KOPT-K1 (cell line): ENCODE data around the gene CLEC2A.
"Not testable (repeated sequence)": the region's sequence is repeated elsewhere in the genome, so short reads cannot be mapped to it uniquely, and the experiment has no call there.

Source experiments
- H3K27ac ChIP-seq: fragments of 200-600 bp; sonication (generic); 2 replicates; pipeline ENCODE4 v1.5.1; 2016; ENCODE audit warnings: antibody characterized with exemption, mild to moderate bottlenecking, low read depth, low read length; ENCODE audit not compliant: poor library complexity, severe bottlenecking
- H3K36me3 ChIP-seq: fragments of 200-600 bp; sonication (generic); 2 replicates; pipeline ENCODE4 v1.5.1; 2017; ENCODE audit warnings: antibody characterized with exemption, mild to moderate bottlenecking, low read length, moderate library complexity; ENCODE audit not compliant: insufficient read depth
- H3K9me3 ChIP-seq: fragments of 200-600 bp; sonication (generic); 2 replicates; pipeline ENCODE4 v1.5.1; 2017; ENCODE audit warnings: antibody characterized with exemption, low read length, mild to moderate bottlenecking; ENCODE audit not compliant: insufficient read depth, poor library complexity, severe bottlenecking

CLEC2A gene

DNA sequence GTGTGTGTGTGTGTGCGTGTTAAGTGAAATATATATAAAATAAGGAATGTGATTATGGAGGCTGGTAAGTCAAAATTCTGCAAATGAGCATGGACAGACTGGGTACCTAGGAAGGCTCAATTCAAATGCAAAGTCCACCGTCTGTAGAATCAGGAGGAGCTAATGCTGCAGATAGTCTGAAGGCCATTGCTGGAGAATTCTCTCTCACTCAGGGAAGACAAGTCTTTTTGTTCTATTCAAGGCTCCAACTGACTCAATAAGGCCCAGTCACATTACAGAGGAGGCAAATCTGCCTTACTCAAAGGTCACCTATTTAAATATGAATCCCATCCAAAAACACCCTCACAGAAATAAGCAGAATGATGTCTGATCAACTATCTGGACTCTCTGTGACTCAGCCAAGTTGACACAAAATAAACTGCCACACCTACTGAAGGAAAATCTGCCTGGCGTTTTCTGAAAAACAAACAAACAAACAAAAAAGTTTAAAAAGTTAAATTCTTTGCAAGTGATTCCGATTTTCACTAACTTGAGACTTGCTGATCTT, 51.6 kb downstream of the CLEC2A start:
- H3K36me3 ChIP-seq: no peaks in the 10 kb centered on the region
- H3K9me3 ChIP-seq: no peaks in the 10 kb centered on the region
- peak overlapping the region; percentile 41 for H3K27ac ChIP-seq

DNA sequence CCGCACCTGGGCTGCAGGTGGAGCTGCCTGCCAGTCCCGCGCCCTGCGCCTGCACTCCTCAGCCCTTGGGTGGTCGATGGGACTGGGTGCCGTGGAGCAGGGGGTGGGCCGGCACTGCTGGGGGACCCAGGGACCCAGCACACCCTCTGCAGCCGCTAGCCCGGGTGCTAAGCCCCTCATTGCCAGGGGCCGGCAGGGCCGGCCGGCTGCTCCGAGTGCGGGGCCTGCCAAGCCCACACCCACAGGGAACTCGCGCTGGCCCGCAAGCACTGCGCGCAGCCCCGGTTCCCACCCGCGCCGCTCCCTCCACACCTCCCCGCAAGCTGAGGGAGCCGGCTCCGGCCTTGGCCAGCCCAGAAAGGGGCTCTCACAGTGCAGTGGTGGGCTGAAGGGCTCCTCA, 56.0 kb downstream of the CLEC2A start:
- not testable (repeated sequence) for H3K36me3 ChIP-seq, H3K27ac ChIP-seq, H3K9me3 ChIP-seq

DNA sequence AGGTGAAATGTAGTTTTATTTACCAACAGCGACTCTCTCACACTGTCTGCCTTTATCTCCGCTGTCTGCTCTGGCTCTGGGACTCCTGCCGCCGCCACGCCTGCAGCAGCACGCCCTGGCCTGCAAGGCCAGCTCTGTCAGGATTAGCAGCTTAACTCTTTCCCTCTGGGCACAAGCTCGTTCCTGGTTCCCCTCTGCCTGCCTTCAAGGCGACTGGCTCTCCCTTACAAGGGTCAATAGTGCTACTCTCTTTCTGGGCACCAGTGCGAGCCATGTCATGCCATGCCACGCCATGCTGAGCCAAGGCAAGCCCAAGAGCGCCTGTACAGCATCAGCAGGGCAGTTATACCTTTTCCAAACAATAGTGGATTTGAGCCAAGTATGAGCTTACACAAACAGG, 59.4 kb downstream of the CLEC2A start:
- Histone ChIP-seq H3K36me3 (no peaks in the 10 kb centered on the region), H3K27ac (no peak overlapping the region), H3K9me3 (no peaks in the 10 kb centered on the region)

DNA sequence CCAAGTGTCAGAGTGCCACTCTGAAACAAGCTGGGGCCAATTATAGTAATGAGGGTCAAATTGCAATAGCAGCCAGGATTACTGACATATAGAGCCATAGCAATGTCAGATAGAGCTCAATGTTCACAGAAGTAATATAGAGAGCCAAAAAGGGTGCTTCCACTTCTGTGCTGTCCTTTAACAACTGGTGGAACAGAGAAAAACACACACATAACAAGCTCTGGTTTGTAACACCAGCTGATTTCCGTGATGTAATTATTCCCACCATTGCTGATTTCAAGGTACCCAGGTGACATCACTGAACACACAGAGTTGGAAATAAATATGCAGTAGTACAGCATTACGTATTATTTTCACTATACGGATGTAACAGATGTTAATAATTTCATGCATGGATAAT, 60.0 kb downstream of the CLEC2A start:
- Histone ChIP-seq H3K9me3 (no peaks in the 10 kb centered on the region), H3K36me3 (no peaks in the 10 kb centered on the region), H3K27ac (no peak overlapping the region)

DNA sequence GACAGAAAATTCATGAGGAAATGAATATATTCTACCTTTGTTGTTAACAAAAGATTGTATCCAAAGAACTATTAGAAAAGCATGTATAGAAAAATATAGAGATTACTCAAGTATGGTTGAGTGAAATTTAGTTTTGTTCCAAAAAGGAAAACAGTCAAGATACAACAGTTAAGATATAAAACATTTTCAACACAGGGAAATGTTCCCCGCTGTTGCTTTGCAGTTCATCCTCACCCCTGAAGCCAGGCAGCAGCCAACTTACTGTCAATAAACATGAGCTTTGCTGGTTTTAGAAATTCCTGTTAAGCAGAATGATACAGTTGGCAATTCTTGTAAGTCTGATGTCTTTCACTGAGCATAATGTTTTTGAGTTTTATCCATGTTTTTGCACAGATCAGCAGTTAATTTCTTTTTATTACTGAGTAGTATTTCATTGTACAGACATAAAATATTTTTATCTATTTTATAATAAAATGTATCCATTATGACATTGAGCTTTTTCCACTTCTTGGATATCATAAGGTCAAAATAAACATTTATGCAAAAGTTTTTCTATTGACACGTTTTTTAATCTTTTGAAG, 61.8 kb downstream of the CLEC2A start:
- no peaks in the 10 kb centered on the region for H3K9me3 ChIP-seq
- peak overlapping the region; percentile 89 for H3K27ac ChIP-seq
- H3K36me3 ChIP-seq: no peaks in the 10 kb centered on the region

DNA sequence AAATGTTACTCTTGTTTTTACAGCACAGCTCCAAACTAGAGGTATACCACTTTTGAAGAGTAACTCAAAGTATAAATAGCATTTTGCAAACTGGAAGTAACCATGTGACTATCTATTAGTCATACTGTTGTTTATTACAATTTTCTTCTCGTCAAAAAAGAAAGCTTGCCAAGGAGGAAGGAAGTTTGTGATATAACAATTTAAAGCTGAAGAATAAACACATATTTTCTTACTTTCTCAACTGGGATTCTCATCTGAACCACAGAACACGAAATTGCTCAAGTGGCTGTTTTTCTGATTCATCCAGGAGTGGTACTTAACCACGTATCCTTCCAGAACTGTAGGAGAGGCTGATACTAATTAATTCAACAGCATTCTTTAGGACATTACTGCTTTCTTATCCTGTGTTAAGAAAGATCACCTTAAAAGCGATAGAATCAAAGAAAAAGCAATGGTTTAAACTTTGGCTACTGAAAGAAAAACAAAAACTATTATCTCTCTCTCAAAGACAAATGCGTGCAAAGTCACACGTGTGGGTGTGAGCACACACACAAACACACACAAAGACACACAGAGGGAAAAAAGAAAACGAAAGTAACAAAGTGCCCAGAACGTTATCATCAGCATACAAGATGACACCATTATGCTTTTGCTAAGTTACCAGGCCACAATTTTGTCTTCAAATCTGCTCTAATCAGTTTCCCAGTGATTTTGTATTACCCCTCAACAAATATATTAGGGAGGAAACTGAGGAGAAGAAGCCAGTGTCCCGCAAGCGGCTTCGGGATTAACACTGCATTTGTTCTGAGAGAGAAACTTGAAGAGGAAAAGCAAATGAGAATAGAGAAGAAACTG, 62.6 kb downstream of the CLEC2A start, which contains the start of gene CLEC2B:
CLEC2B (minus strand) TSS at position 48 of the 855 bp plus-strand sequence.
- Histone ChIP-seq H3K9me3 (no peaks in the 10 kb centered on the region), H3K27ac (peak within 1 kb of the TSS; percentile 89), H3K36me3 (no peaks in the 10 kb centered on the region)

DNA sequence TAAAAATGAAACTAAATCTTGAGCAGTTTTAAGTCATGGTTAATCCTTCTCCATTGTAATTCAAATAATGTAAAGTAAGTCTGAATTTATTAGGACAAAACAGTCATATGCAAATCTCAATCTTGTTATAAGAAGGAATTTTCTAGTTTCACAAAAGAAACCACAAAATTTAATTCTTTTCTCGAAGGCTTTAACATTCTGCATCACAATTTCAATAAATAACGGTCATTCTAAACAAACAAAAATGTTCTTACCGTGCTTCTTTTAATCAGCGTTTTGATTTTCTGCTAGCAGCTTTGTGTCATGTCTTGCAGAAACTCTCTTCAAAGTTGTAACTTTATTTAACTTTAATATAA, 63.2 kb downstream of the CLEC2A start:
- Histone ChIP-seq H3K9me3 (peaks cover 4% of the 10 kb centered on the region), H3K36me3 (no peaks in the 10 kb centered on the region), H3K27ac (peak overlapping the region; percentile 89)

DNA sequence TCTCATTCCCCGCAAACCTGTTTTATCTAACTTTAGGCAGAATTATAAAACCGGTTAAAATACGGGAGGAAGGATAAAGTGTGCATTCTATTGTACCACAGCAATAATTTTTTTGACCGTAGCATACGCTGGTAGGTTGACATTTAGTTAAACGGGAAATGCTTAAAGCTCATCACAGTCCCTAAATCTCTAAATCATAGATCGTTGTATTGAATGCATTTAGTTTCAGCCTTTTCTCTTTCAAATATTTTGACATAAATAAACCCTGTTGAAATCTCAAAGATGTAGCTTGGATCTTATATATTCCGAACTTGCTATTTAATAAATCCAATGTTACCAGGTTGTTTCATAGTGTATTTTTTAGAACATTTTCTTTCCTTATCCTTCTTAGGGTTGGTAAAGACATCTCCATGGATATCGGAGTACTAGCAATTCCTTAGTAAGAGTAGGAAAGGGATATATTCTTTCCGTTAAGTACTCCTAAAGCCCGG, 63.8 kb downstream of the CLEC2A start:
- Histone ChIP-seq H3K9me3 (peaks cover 9% of the 10 kb centered on the region), H3K36me3 (no peaks in the 10 kb centered on the region), H3K27ac (peak overlapping the region; percentile 89)

DNA sequence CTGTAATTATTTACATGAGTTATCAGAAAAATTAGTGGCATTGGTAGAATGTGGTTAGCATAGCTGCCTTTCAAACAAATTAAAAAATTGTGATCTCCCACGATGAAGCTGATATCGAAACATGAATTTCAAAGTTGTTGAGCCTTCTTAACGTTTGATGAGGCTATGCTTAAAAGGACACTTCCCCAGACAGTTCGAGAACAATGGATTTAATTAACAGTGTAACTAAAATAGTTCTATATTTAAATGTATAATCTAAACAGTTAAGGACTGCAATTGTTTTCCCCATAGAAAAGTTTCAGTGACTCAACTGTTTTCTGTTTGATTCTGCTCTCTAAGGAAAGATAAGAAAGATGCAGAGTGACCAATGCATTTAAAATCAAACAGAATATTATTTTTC, 64.6 kb downstream of the CLEC2A start:
- peak overlapping the region; percentile 89 for H3K27ac ChIP-seq

DNA sequence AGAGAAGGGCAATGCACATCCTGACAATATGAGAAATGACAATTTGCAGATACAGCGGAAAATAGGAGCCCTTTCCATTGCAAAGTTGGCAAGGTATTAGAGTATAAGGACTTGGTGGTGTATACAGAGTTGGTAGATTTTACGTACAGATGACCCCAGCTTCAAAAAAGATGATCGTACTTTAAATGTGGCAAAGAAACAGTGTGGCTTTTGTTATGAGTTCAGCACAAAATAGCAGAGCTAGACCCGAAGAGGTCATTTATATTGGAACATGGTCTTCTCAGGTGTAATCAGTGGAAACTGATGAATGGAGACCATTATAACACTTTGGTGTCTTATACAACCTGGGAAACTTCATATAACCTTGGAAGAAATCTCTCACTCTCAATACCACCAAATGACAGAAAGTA, 65.3 kb downstream of the CLEC2A start:
- Histone ChIP-seq H3K36me3 (no peaks in the 10 kb centered on the region), H3K9me3 (peaks cover 12% of the 10 kb centered on the region), H3K27ac (peak overlapping the region; percentile 89)

More for the DNA sequence above, 64.6 kb downstream of the CLEC2A start:
- no peaks in the 10 kb centered on the region for H3K36me3 ChIP-seq
- peaks cover 12% of the 10 kb centered on the region for H3K9me3 ChIP-seq

DNA sequence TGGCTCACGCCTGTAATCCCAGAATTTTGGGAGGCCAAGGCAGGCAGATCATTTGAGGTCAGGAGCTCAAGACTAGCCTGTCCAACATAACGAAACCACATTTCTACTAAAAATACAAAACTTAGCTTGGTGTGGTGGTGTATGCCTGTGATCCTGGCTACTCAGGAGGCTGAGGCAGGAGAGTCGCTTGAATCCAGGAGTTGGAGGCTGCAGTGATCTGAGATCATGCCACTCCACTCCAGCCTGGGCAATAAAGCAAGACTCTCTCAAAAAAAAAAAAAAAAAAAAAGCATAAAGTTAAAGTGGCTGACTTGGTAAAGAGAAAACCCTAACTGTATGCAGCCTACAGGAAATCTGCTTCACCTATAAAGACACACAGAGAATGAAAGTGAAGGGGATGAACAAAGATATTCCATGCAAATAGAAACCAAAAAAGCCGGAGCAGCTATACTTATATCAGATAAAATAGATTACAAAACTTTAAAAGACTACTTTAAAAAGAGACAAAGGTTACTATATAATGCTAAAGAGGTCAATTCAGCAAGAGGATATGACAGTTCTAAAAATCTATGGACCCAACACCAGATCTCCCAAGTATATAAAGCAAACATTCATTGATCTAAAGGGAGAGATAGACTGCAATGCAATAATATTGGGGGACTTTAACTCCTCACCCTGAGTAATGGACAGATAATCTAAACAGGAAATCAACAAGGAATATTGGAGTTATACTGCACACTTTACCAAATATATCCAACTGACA, 67.1 kb downstream of the CLEC2A start:
- Histone ChIP-seq H3K9me3 (peaks cover 12% of the 10 kb centered on the region), H3K27ac (peak overlapping the region; percentile 89), H3K36me3 (no peaks in the 10 kb centered on the region)
